Measurements from ENCODE around the gene RPTOR.
"Not testable (repeated sequence)": the region's sequence is repeated elsewhere in the genome, so short reads cannot be mapped to it uniquely, and the experiment has no call there.

RPTOR gene

GRCh38 chr17:80544655-80545498, at the start of gene RPTOR:
TSS of gene RPTOR (plus strand) at chr17:80544838. CDS start at chr17:80545630, 792 bp downstream.
- peak; percentile 91 for DNase-seq

- DNase-seq = no peak
Measured at GRCh38 chr17:80497726-80498241, 46.9 kb upstream of the RPTOR start.

GRCh38 chr17:80498242-80498919, 46.3 kb upstream of the RPTOR start:
- DNase-seq = no peak

- no peak for DNase-seq
Measured at GRCh38 chr17:80498920-80499410, 45.7 kb upstream of the RPTOR start.

- no peak for DNase-seq
Measured at GRCh38 chr17:80499560-80499959, 45.1 kb upstream of the RPTOR start.

- no peak for DNase-seq
Measured at GRCh38 chr17:80499961-80500665, 44.5 kb upstream of the RPTOR start.

- DNase-seq = no peak
Measured at GRCh38 chr17:80501741-80502577, 42.7 kb upstream of the RPTOR start.

GRCh38 chr17:80502578-80502877, 42.1 kb upstream of the RPTOR start:
- DNase-seq = no peak

GRCh38 chr17:80503031-80503430, 41.6 kb upstream of the RPTOR start:
- no peak for DNase-seq

GRCh38 chr17:80503921-80504320, 40.7 kb upstream of the RPTOR start:
- DNase-seq = no peak

- no peak for DNase-seq
Measured at GRCh38 chr17:80504686-80505413, 39.8 kb upstream of the RPTOR start.

GRCh38 chr17:80507177-80507576, 37.5 kb upstream of the RPTOR start:
- not testable (repeated sequence) for DNase-seq

- no peak for DNase-seq
Measured at GRCh38 chr17:80507965-80508364, 36.7 kb upstream of the RPTOR start.

- DNase-seq = no peak
Measured at GRCh38 chr17:80509311-80509710, 35.3 kb upstream of the RPTOR start.

- DNase-seq = no peak
Measured at GRCh38 chr17:80510132-80510531, 34.5 kb upstream of the RPTOR start.

GRCh38 chr17:80510772-80511171, 33.9 kb upstream of the RPTOR start:
- no peak for DNase-seq

GRCh38 chr17:80511222-80512180, 33.1 kb upstream of the RPTOR start:
- DNase-seq = no peak

- no peak for DNase-seq
Measured at GRCh38 chr17:80512233-80512632, 32.4 kb upstream of the RPTOR start.

- no peak for DNase-seq
Measured at GRCh38 chr17:80513201-80513600, 31.4 kb upstream of the RPTOR start.

- no peak for DNase-seq
Measured at GRCh38 chr17:80513892-80514291, 30.7 kb upstream of the RPTOR start.

All from CD4-positive, alpha-beta T cell treated with Interleukin-4 for 4 hours (primary cell).